Right renal cortex interstitium (tissue), 3 donors: ENCODE measurements around the gene CNOT4. TPM values are rescaled to one million over a fixed set of nuclear protein-coding genes. Genes with fewer than 3 reads are reported as not detected.
"Not testable (repeated sequence)": the region's sequence is repeated elsewhere in the genome, so short reads cannot be mapped to it uniquely, and the experiment has no call there.

ENCODE experiments used
- DNase-seq, 3 donors: peaks; one replicate each; pipeline ENCODE4 v3.0.0-alpha.2; 2013; ENCODE audit warnings: low read depth in 3 of 3, low spot score in 2 of 3
- polyA plus RNA-seq, 3 donors: library from polyadenylated mRNA; unstranded; fragments of 120-200 nt; gene quantifications; one replicate each; pipeline ENCODE4 v1.2.1, GENCODE V29; 2013; ENCODE audit not compliant: insufficient read length in 3 of 3

The CNOT4 gene
- polyA plus RNA-seq, 3 donors = 30.0 to 34.9 (median 33.9) TPM

DNA sequence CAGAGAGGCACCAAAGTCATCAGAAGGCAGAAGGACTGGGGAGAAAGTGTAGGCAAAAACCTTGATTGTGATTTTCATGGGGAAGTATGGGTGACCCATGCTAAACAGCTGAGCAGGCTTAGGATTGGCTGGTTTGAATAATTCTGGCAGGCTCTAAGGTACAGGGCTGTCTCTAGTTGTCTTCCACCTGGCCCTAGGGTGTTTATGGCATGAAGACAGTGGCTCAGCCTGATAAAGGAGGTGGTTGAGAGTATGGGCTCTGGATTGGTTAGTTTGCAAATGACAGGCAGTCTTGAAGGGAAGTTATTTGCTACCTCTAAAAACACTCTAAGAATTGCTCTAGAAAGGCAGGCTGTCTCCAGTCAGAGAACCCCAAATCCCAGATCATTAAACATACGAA, 176.0 kb downstream of the CNOT4 start:
- no peak for DNase-seq

DNA sequence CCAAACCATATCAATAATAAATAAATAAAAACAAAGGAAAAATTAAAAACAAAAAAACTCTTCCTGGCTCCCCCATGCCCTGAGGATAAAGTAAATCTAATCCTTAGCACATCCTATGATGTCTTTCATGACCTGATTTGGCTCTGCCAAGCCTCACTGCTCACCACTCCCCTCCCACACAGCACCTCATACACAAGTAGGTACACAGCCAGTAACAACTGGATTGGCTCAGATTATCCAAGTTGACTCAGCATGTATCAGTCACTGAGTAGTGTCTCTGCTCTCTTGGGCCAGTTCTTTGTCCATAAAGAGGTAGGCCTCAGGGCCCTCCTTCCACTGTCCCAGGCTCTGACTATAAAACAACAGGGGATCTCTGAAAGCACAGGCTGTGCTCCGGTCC, 176.7 kb downstream of the CNOT4 start:
- no peak for DNase-seq

DNA sequence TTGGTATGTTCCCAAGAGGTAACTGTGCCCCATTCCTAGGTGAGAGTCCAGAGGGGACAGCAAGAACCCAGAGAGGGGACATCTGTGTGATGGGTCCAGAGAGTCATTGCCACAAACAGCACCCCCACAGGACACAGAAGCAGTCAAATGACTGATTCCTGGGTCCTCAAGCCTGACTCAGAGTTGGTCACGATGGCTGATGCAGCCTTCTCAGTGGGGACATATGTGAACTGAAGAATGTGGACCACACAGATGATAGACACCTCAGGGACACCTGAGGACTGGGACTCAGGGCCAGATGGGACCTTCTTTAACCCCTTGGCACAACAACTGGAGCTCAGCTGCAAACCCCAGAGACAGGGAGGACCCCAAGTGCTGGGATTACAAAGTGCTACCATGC, 179.8 kb downstream of the CNOT4 start:
- DNase-seq = no peak

DNA sequence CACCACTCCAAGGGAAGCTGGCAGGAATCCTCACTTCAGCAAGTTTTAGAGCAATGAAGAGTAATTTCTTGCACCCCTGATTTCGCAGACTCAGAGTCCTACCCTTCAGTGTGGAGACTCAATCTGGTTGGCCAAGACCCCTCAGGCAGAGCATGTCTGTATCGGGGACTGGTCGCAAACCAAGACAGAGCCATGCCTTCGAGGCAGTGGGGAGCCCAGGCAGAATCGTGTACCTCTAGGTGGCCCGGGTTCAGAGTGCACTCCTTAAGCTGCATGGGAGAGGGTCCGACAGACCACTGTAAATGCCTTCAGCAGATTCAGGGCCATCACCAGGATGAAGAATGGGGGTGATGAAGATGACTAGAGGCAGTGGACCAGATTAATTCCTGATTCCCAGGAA, 181.4 kb downstream of the CNOT4 start:
- DNase-seq = no peak

DNA sequence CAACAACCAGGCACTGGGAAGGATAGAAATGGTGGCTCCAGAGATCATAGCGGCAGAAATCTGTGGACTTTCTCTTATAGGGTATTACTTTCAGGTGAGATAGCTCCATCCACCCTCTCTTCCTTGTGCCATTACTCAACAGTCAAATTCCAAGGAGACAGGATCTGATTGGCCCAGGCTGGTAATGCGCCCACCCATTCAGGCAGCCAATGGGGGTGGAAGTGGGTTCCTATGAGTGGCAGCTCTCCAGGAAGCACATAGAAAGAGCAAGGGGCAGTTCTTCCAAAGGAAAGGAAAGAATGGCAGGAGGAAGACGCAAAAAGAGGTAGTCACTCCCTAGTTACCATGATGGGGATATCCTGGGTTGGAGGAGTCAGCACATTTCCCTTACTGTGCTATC, 181.8 kb downstream of the CNOT4 start:
- no peak for DNase-seq

DNA sequence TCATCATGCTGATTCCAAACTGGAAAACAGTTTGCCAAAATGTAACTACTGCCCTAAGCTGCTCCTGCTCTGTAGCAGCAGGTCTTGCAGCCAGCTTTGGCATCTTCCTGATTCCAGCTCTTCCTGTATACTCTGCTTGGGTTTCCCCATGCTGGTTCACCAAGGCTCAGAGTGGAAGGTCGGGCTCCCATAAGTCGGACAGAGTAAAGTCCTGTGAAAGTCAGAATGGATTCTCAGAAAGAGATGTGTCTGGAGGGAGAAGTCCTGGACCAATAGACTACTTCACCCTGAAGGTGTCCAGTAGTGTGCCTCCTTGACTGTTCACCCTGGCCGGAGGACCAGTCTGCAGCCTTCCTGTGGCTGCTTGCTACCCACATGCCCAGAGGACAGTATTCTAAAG, 182.4 kb downstream of the CNOT4 start:
- no peak for DNase-seq

- no peak for DNase-seq
Observed at GRCh38 chr7:135326636-135327280, 183.1 kb downstream of the CNOT4 start.

DNA sequence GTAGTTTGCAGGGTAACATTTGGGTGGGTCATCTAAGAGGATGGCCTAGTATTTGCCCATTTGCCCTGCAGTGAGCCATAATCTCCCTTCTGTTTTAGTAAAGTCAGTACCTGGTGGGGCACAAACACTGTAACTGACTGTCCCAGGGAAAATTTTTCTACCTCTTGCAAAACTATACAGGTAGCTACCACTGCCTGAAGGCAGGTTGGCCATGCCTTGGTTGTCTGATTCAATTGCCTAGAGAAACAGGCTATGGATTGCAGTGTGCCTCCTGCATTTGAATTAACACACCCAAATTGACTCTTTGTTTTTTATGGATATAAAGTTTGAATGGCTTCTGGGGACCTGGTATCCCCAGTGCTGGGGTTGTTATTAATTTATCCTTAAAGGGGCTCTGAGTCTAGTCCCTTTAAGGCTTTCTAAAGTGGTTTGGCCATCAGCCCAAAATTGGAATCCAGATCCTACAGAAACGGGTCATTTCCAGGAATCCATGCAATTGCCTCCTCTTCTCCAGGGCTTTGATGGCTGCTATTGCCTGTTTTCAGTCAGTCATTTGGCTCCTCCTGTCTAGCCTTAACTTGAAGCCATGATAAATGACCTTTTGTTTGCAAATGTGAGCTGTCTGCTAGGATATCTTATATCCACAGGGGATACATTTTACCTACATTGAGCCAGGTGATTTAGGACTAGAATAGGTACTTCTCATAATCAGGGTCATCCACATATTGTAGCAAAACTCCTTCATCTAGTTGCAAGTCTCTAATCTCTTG, 187.1 kb downstream of the CNOT4 start:
- DNase-seq = no peak

DNA sequence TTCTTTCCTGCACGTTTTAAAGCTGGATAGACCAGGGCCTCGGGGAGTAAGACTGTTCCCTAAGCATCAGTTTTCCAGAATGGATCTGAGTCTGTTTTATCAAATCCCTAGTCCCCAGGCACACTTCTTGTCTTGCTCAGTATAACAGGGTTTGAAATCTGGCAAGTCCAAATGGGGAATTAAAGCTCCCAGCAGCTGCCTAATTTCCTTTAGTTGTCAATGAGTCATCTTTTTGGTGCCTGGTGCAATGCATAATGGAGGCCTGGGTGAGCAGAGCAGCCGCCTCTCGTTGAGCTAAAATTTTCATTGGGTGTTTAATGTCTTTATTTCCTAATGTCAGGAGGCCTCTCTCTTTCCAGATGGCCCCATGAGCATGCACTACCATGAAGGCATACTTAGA, 188.3 kb downstream of the CNOT4 start:
- DNase-seq = no peak

DNA sequence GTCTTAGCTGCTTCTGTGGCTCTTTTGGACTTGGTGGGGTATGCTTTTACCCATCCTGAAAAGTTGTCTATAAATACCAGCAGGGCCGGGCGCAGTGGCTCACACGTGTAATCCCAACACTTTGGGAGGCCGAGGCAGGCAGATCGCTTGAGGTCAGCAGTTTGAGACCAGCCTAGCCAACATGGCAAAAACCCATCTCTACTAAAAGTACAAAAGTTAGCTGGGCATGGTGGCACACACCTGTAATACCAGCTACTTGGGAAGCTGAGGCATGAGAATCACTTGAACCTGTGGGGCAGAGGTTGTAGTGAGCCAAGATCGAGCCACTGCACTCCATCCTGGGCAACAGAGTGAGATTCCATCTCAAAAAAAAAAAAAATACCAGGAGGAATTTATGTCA, 188.9 kb downstream of the CNOT4 start:
- not testable (repeated sequence) for DNase-seq

DNA sequence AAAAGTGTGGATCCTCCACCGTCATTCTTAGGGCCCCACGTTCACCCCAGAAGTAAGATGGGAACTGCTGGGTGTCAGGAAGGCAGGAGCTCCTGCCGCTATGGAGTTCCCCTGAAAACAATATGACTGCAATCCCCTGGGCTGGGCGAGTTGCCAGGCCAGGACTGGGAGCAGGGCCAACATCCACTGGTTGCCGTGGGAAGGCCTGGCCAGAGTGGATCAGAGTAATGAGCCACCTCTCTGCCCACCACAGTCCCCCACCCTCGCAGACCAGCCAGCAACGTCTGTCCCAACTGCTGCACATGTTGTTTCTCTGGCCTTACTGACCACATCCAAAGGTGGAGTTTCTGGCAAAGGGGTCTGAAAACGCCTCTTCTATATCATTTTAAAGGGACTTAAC, 189.6 kb downstream of the CNOT4 start:
- no peak for DNase-seq

DNA sequence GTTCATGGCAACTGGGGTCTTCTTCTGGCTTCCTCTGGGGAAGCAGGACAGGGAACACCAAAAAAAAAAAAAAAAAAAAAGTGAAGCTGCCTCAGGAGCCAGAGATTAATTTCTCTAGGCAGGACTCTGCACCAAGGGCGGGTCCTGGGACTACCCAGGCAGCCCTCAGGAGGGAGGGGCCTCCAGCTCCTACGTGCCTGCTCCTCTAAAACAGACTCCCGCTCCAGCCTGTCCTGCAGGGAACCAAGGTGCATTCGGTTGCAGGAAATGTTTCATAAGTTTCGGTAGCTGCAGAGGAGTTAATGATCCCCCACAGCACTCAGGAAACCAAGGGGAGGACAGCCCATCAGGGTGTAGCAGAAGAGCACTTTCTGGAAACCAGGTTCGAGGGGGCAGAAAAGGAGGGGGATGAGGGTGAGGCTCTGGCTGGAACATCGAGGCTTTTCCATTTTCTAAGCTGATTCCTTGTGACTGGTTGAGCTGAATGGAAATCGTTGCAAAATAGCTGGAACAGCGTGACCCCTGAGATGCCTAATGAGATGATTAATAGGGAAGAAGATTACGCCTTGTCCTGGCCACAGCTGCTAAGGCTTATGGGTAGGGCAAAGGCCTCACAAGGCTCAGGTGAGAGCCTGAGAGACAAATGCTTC, 192.1 kb downstream of the CNOT4 start:
- no peak for DNase-seq

- no peak for DNase-seq
Observed at GRCh38 chr7:135316648-135317313, 193.1 kb downstream of the CNOT4 start.

DNA sequence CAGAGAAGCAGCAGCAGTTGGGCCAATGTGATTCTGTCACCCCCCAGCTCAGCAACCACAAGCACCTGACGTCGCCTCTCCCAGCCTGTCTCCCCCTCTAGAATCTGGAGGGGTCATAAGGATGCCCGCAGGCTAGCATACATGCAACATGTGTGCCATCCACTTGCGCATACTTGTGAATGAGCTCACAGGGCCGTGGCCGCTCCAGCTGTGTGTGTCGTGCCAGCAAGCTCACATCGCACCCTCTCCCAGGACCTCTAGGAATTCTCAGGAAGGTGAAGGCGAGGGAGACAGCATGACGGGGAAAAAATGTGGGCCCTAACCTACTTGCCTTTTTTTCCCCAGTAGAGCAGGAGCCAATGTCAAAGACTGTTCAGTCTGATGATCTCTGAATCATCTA, 195.9 kb downstream of the CNOT4 start:
- DNase-seq = no peak

Other genes with a start within 250 kb of the CNOT4 start
- 10 to 100 TPM; 64.1 to 72.5 (median 72.0) TPM for gene NUP205, start 47.8 kb upstream of the CNOT4 start, polyA plus RNA-seq
- 10 to 100 TPM; 78.2 to 92.6 (median 89.5) TPM for gene STMP1, start 152.4 kb upstream of the CNOT4 start, polyA plus RNA-seq
- 1 to 10 TPM; 1.2 to 1.7 (median 1.4) TPM for gene SLC13A4, start 218.1 kb upstream of the CNOT4 start, polyA plus RNA-seq
- gene FAM180A, start 238.7 kb upstream of the CNOT4 start, polyA plus RNA-seq = not detected